UCSD-AML1 (cell line): ENCODE data around the gene TRMT61B.

Experiments used
- DNase-seq: peaks from one replicate; lab custom pipeline; 2025; ENCODE audit not compliant: unreplicated experiment; lab: John Stamatoyannopoulos, UW

TRMT61B gene

DNA sequence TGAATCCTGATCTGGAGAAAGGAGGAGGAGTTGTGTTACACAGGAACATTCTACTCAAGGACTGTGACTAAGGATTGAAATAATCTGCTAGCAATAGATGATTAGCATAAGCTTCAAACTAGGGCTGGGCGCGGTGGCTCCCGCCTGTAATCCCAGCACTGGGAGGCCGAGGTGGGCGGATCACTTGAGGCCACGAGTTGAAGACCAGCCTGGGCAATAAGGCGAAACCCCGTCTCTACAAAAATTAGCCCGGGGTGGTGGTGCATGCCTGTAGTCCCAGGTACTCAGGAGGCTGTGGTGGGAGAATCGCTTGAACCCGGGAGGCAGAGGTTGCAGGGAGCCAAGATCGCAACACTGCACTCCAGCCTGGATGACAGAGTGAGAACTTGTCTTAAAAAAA is 1.5 kb downstream of the TRMT61B start:
- no peak for DNase-seq

DNA sequence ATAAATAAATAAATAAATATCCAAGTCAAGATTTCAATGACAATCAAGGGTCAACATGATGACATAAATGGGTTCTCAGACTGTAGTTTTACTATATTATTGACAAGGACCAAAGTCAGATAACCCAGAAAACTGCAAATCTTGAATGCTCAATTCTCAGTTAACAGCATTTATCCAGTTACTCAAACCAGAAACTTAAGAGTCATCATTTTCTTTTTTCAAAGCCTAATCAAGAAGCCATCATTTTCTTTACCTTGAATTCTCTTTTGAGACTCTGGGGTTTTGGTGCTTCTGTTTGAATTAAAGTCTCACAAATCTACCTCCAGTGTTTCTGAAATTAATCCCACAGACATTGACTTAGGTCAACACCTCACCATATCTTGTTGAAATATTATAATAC is 14.1 kb downstream of the TRMT61B start:
- DNase-seq, result no peak

DNA sequence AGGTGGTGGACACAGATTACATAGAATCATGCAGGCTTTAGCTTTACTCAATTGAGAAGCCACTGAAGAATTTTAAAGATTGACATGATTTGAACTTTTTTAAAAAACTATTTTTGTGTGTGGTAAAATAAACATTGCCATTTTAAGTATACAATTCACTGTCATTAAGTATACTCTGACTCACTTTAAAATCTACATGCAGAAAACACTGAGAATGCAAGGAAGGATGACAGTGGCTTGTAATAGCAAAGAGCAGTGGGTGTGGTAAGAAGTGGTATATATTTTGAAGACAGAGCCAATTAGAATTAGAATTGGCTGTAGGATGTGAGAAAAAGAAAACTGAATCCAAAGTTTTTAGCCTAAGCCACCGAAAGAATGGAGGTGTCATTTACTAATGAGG is 14.9 kb downstream of the TRMT61B start:
- no peak for DNase-seq

DNA sequence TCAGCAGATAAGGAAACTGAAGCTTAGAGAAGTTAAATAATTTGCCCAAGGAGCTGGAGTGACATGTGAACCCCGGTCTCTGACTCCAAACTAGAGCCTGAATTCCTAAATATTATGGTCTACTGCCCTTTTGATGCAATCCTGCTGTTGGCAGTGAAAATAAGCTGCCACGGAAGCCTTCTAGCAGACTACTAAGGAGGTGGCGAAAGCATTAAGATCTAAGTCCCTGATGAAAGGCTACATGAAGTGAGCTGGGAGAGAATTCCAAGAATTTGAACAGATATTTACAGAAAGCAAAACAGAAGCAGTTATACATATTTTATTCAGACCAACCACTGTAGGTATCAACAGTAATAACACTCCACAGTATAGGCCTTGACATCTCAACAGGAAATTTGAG is 28.1 kb downstream of the TRMT61B start:
- DNase-seq, result no peak

DNA sequence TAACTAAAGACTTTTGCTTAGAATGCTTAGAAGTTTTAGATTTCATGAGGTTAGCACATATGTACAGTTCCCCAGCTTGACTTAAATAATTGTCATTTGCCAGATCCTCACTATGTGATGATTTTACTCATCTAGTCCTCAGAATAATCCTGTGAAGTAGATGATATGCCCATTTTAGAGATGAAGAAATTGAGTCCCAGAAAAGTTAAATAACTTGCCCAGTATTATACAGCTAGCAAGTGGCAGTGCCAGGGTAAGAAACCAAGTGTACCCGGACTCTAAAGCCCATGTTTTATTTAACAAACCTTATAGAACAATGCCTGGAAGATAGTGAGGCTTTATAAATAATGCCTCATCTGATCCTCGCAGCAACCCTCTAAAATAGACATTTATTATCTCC is 31.1 kb downstream of the TRMT61B start:
- DNase-seq, result no peak

DNA sequence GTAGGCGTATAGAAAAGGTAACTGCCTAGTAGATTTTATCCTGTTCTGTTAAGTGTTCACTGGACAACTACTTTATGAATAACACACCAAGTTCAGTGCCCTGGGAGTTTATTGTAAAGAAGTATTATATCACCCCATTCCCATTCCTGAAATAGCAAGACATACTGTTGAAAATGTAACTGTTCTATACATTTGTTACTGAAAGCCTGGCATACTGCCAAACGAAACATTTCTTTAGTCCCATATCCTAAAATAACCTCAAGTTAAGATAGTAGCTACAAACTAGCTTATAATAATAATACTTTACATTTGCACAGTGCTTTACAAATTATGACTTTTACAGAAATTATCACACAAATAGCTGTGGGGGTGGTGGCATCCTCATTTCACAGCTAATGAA is 34.3 kb downstream of the TRMT61B start:
- no peak for DNase-seq

DNA sequence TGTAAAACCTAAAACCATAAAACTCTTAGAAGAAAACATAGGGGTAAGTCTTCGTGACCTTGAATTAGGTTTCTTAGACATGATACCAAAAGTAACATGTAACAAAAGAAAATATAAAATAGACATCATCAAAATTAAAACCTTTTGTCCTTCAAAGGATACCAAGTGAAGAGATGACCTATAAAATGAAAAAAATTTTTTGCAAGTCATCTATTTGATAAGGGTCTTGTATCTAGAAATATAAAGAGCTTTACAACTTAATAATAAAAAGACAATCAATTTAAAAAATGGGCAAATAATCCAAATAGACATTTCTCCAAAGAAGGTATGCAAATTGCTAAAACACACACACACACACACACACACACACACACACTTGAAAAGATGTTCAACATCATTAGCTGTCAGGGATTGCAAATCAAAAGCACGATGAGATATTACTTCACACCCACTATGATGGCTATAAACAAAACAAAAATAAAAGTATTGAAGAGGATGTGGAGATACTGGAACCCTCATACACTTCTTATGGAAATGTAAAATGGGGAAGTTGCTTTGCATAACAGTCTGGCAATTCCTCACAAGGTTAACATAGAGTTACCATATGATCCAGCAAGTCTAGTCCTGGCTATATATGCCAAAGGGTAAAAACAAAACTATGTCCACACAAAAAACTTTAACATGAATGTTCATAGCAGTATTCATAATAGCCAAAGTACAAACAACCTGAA is 36.2 kb downstream of the TRMT61B start:
- no peak for DNase-seq

DNA sequence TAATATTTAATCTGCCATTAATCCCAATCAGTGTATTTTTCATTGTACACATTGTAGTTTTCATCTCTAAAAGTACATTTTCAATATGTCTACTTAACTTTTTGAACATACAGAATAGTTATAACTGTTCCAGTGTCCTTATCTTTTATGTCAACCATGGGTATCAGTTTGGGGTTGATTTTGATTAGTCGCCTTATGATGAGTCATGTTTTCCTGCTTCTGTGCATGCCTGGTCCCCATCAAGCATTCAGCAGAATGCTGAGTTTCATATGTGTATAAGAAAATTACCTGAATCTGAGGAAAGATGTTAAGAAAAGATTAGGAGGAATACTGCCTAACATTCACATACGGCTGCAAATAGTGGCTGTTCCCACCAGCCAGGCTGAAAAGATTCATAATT is 41.7 kb downstream of the TRMT61B start:
- no peak for DNase-seq

DNA sequence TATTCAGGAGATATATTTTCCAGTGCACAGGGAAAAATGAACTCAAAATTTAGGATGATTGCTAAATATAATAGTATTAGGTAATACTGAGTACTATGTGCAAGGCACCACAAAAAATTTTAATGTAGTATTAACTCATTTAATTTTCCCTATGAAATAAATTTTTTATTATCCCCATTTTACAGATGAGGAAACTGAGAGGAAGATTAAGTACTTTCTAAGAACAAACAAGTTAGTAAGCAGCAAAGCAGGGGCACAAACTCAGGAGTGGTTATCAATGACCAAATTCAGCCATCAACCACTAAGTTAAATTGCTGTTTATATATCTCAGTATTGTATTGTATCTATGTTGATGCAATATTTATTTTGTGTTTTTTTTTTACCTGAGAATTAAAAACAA is 45.2 kb downstream of the TRMT61B start:
- no peak for DNase-seq

DNA sequence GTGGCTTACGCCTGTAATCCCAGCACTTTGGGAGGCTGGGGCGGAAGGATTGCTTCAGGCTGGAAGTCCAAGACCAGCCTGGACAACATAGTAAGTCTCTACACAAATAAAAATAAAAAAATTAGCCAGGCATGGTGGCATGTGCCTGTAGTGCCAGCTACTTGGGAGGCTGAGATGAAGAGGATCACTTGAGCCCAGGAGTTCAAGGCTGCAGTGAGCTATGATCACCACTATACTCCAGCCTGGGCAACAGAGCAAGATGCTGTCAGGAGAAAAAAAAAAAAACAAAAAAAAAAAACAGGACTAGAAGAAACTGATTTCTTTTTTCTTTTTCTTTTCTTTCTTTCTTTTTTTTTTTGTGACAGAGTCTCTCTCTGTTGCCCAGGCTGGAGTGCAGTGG is 45.9 kb downstream of the TRMT61B start:
- DNase-seq, result no peak

DNA sequence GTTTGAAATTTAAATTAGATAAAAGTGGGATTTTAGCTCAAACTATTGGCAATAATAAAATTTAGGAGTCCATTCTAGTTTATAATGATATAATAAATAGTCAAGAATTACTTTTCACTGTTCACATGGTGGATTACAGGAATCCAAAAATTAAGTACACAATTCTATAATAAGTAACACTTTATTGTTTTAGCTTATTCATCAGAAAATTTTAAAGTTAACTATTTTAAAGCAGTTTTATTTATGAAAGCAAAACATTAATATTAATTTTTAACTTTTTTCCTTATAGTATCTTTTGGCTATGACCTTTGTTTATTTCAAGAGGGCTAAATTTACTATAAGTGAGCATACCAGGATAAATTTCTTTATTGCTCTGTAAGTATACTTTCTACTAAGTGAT is 48.1 kb downstream of the TRMT61B start:
- DNase-seq, result no peak

DNA sequence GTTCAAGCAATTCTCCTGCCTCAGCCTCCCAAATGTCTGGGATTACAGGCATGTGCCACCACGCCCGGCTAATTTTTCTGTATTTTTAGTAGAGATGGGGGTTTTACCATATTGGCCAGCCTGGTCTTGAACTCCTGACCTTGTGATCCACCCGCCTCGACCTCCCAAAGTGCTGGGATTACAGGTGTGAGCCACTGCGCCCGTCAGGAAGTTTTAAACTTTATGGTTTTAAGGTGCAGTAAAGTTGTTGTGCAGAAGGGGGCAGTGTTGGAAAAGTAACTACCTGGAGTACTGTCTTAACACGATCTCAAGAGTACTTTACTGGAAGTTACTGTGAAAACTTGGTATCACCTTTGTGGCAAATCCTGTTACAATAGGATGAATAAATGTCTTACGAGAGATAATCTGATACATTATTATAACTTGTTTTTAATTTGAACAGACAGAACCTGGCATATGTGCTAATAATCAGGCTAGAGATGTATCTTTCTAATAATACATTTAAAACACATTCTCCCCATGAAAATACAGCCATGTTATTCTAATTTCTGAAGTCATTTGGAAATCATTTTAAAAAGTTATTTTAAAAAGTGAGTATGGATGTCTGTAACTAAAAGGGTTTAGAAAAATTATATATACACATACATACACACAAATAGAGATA is 48.7 kb downstream of the TRMT61B start:
- no peak for DNase-seq

DNA sequence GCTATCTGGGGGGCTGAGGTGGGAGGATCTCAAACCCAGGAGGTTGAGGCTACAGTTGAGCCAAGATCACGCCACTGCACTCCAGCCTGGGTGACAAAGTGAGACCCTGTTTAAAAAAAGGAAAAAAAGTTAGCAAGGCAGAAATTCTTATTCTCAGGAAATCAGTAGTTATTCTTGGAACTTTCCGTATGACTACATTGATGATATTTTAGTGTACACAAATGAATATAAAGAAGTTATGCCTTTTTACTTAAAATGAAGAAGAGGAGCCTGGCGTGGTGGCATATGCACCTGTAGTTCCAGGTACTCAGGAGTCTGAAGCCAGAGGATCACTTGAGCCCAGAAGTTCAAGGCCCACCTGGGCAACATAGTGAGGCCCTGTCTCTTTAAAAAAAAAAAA is 52.1 kb downstream of the TRMT61B start:
- no peak for DNase-seq

DNA sequence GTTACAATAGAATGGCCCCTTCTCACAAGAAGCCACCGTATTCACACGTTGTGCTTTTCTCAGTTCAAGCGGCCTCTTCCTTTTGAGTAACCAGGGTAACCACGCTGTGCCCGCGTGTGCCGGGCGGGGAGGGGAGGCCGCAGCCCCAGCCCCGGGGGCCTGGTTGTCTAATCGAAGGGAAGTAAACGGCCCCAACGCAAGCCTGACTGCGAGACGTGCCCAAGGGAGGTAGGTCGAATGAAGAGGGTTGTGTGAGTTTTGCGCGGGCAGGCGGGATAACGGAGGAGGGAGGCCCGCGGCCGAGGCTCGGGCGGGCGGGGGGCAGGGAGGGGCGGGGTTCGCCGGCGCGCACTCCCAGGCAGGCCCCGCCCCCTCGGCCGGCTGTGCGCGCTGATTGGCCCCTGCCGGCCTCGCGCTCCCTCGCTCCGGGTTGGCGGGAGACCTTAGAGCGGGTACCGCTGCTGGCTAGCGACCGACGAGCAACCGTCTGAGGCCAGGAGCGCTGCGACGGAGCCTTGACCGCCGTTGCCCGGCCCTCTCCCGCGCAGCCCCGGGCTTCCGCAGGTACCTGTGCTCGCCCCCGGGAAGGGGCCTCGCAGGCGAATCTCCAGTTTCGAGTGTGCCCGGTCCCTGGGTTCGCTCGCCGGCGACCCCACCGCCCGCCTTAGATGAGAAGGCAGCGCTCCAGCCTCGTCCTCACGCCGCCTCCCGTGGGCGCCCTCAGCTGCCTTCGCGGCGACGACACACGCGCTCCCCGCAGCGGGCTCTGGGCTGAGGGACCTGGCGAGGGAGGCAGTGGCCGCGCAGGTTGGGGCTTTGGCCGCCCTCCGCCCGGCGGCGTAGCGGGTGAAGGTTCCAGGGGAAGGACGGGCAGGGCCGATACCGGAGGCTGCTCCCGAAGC is 59.5 kb downstream of the TRMT61B start, which contains the start of gene SPDYA:
Gene SPDYA (plus strand): TSS at position 451 of the 902 bp plus-strand sequence. CDS start 5,181 bp downstream, outside the sequence.
- DNase-seq, result no peak

DNA sequence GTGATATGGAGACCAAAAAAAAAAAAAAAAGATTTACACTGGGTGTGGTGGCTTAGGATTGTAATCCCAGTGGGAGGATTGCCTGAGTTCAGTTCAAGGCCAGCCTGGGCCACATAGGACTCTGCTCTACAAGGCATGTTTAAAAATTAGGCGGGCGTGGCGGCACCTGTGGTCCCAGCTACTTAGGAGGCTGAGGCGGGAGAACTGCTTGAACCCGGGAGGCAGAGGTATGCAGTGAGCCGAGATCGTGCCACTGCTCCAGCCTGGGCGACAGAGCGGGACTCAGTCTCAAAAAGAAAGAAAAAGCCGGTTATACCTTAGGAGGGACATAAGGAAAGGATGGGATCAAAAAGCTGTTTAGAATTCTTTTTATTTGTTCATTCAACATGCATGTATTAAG is 60.2 kb downstream of the TRMT61B start:
- DNase-seq, result no peak

DNA sequence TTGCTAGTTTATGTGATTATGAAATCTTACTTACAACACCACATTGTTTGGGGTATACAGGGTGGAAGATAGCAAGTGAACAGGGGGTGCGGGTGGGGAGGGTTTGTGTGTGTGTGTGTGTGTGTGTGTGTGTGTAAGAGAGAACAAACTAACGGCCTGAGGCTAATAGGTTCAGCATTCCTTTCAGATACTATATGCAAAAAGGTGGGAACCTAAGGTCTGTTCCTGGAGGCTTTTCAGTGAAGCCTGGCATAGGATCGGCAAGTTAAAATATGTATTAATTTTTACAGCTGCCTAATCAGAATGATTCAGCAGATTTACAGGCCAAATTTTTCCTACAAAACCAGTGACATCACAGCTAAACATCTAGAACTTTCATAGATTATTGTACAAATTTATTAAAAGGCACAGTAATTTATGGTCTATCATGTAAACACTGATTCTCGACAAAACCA is 67.1 kb downstream of the TRMT61B start:
- DNase-seq, result no peak

DNA sequence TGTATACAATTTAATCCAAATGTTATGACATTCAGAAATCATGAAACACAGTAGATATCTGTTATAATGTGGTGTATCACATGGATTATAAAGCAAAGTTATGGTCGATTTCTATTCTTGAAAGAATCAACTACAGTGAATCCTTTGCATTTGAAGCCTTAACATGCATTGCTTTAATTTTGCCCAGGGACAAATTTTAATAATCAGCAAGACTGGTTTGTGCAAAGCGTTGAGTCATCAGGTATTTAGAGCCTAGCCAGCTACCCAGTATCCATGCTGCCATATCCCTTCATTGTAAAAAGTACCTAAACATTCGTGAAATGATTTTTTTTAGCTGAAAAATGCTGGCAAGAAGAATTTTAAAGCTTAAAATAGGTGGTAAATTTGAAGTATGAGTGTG is 68.4 kb downstream of the TRMT61B start:
- no peak for DNase-seq
